ENCODE measurements around the gene KRT85. TPM values are rescaled to one million over a fixed set of nuclear protein-coding genes. Genes with fewer than 3 reads are reported as not detected.

The KRT85 gene
- polyA plus RNA-seq, 2 of the 4 experiments (the other 2 are of a cell fraction): 3.7 TPM; not detected in 1

DNA sequence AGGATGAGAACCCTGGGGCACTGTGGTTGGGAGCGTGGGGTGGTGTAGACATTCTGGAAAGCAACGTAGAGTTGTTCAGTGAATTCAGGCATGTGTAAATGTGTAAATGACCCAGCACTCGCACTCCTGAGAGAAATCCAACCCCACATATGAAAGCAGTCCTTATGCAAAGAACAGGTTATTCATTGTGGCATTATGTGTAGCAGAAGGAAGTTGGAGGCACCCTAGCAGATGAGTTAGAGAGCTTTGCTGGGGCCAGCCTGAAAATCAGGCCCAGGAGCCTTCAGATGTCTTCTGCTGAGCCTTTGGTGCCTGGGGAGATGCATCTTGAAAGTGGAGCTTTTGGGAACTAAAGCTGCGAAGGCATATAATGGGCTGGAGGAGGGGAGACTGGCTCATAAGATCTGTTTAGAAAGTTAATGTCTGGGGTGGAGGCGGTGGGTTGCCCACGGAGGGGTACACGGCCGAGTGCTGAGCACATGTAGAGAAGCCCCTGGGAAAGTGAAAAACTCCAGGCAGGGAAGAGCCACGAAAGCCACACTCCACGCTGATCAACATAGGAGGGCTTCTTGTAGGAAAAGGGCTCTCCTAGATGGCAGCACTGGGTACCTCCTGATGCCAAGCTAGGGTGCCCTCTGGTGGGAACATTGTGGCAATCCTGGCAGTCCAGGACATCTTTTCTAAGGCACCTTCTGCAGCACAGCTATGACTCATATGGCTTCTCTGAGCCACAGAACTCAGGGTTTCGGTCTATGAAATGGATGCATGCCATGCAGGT lies 40.0 kb downstream of the KRT85 start (continued):
- TF ChIP-seq, protein P1, sequence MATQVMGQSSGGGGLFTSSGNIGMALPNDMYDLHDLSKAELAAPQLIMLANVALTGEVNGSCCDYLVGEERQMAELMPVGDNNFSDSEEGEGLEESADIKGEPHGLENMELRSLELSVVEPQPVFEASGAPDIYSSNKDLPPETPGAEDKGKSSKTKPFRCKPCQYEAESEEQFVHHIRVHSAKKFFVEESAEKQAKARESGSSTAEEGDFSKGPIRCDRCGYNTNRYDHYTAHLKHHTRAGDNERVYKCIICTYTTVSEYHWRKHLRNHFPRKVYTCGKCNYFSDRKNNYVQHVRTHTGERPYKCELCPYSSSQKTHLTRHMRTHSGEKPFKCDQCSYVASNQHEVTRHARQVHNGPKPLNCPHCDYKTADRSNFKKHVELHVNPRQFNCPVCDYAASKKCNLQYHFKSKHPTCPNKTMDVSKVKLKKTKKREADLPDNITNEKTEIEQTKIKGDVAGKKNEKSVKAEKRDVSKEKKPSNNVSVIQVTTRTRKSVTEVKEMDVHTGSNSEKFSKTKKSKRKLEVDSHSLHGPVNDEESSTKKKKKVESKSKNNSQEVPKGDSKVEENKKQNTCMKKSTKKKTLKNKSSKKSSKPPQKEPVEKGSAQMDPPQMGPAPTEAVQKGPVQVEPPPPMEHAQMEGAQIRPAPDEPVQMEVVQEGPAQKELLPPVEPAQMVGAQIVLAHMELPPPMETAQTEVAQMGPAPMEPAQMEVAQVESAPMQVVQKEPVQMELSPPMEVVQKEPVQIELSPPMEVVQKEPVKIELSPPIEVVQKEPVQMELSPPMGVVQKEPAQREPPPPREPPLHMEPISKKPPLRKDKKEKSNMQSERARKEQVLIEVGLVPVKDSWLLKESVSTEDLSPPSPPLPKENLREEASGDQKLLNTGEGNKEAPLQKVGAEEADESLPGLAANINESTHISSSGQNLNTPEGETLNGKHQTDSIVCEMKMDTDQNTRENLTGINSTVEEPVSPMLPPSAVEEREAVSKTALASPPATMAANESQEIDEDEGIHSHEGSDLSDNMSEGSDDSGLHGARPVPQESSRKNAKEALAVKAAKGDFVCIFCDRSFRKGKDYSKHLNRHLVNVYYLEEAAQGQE (IDR thresholded peaks at IDR 0.05): no peak
- TF ChIP-seq JUNB (IDR thresholded peaks at IDR 0.05): peak; percentile 46; the same call in 1 of the 2 replicates
- TF ChIP-seq HOXA7 (CRISPR knock-in tag; IDR thresholded peaks at IDR 0.05): no peak
- 0 out of 2 replicates have a peak, but pooled peaks have one; percentile 44 for TF ChIP-seq FOSB (CRISPR knock-in tag; IDR thresholded peaks at IDR 0.05)
- TF ChIP-seq RNF2 (IDR thresholded peaks at IDR 0.05; ENCODE audit: borderline replicate concordance, low read depth): no peak
- no peak for TF ChIP-seq MAZ (IDR thresholded peaks at IDR 0.05; ENCODE audit: borderline replicate concordance, low read depth, low read length)
- no peak for TF ChIP-seq EHMT2 (IDR thresholded peaks at IDR 0.05; ENCODE audit: low read depth)
- TF ChIP-seq SREBF2 (IDR thresholded peaks at IDR 0.05): no peak
- TF ChIP-seq, protein P2, sequence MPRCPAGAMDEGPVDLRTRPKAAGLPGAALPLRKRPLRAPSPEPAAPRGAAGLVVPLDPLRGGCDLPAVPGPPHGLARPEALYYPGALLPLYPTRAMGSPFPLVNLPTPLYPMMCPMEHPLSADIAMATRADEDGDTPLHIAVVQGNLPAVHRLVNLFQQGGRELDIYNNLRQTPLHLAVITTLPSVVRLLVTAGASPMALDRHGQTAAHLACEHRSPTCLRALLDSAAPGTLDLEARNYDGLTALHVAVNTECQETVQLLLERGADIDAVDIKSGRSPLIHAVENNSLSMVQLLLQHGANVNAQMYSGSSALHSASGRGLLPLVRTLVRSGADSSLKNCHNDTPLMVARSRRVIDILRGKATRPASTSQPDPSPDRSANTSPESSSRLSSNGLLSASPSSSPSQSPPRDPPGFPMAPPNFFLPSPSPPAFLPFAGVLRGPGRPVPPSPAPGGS (IDR thresholded peaks at IDR 0.05): no peak
- TF ChIP-seq, protein P3, sequence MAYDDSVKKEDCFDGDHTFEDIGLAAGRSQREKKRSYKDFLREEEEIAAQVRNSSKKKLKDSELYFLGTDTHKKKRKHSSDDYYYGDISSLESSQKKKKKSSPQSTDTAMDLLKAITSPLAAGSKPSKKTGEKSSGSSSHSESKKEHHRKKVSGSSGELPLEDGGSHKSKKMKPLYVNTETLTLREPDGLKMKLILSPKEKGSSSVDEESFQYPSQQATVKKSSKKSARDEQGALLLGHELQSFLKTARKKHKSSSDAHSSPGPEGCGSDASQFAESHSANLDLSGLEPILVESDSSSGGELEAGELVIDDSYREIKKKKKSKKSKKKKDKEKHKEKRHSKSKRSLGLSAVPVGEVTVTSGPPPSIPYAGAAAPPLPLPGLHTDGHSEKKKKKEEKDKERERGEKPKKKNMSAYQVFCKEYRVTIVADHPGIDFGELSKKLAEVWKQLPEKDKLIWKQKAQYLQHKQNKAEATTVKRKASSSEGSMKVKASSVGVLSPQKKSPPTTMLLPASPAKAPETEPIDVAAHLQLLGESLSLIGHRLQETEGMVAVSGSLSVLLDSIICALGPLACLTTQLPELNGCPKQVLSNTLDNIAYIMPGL (CRISPR knock-in tag; IDR thresholded peaks at IDR 0.05; ENCODE audit: borderline replicate concordance): no peak
- TF ChIP-seq RARB (CRISPR knock-in tag; IDR thresholded peaks at IDR 0.05): no peak
- TF ChIP-seq GATA3 (IDR thresholded peaks at IDR 0.05; ENCODE audit: borderline replicate concordance): no peak; the same call in 1 of the 2 replicates
- peak; percentile 78 for TF ChIP-seq FOSL2 (IDR thresholded peaks at IDR 0.05)
- TF ChIP-seq FOSL2 (CRISPR knock-in tag; IDR thresholded peaks at IDR 0.05): peak; percentile 98
- no peak for TF ChIP-seq POLR2A (IDR thresholded peaks at IDR 0.05; ENCODE audit: low read length)
- TF ChIP-seq ZC3H11A (IDR thresholded peaks at IDR 0.05): no peak
- TF ChIP-seq EHF (CRISPR knock-in tag; IDR thresholded peaks at IDR 0.05): peak; percentile 68; the same call in 1 of the 2 replicates
- peak in 1 of 2 experiments; percentile 59; a peak in 2 of 5 replicates for TF ChIP-seq JUN (IDR thresholded peaks at IDR 0.05)
- TF ChIP-seq, protein P4, sequence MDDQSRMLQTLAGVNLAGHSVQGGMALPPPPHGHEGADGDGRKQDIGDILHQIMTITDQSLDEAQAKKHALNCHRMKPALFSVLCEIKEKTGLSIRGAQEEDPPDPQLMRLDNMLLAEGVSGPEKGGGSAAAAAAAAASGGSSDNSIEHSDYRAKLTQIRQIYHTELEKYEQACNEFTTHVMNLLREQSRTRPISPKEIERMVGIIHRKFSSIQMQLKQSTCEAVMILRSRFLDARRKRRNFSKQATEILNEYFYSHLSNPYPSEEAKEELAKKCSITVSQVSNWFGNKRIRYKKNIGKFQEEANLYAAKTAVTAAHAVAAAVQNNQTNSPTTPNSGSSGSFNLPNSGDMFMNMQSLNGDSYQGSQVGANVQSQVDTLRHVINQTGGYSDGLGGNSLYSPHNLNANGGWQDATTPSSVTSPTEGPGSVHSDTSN (IDR thresholded peaks at IDR 0.05): no peak; the same call in 1 of the 2 replicates
- peak; percentile 60; the same call in 1 of the 2 replicates for TF ChIP-seq FOXS1 (CRISPR knock-in tag; IDR thresholded peaks at IDR 0.05)
- no peak for TF ChIP-seq KDM1A (IDR thresholded peaks at IDR 0.05; ENCODE audit: low read depth)
- no peak for TF ChIP-seq TFCP2L1 (CRISPR knock-in tag; IDR thresholded peaks at IDR 0.05)
- TF ChIP-seq CBX8 (IDR thresholded peaks at IDR 0.05): no peak
- no peak for TF ChIP-seq CEBPB (IDR thresholded peaks at IDR 0.05)
- TF ChIP-seq HOXB5 (CRISPR knock-in tag; IDR thresholded peaks at IDR 0.05): no peak; the same call in 1 of the 2 replicates
- no peak; the same call in 1 of the 2 replicates for TF ChIP-seq ESRRA (IDR thresholded peaks at IDR 0.05; ENCODE audit: borderline replicate concordance, low read length)
- no peak for TF ChIP-seq MYC (IDR thresholded peaks at IDR 0.05; ENCODE audit: borderline replicate concordance, low read length)
- no peak for TF ChIP-seq CHD4 (IDR thresholded peaks at IDR 0.05; ENCODE audit: borderline replicate concordance)
- peak; percentile 86 for TF ChIP-seq ZFP36 (IDR thresholded peaks at IDR 0.05; ENCODE audit: borderline replicate concordance, partially characterized antibody)
- TF ChIP-seq, protein P5, sequence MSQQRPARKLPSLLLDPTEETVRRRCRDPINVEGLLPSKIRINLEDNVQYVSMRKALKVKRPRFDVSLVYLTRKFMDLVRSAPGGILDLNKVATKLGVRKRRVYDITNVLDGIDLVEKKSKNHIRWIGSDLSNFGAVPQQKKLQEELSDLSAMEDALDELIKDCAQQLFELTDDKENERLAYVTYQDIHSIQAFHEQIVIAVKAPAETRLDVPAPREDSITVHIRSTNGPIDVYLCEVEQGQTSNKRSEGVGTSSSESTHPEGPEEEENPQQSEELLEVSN (IDR thresholded peaks at IDR 0.05; ENCODE audit: borderline replicate concordance, low read depth): peak; percentile 60
- TF ChIP-seq NPAS2 (CRISPR knock-in tag; IDR thresholded peaks at IDR 0.05; ENCODE audit: borderline replicate concordance): no peak
- peak; percentile 99 for TF ChIP-seq SMC3 (IDR thresholded peaks at IDR 0.05)
- TF ChIP-seq, protein P6, sequence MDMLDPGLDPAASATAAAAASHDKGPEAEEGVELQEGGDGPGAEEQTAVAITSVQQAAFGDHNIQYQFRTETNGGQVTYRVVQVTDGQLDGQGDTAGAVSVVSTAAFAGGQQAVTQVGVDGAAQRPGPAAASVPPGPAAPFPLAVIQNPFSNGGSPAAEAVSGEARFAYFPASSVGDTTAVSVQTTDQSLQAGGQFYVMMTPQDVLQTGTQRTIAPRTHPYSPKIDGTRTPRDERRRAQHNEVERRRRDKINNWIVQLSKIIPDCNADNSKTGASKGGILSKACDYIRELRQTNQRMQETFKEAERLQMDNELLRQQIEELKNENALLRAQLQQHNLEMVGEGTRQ (IDR thresholded peaks at IDR 0.05): no peak
- no peak for TF ChIP-seq HDAC2 (IDR thresholded peaks at IDR 0.05)
